Transverse colon (tissue), 4 donors: ENCODE results near the gene HCFC1R1. TPM values are rescaled to one million over a fixed set of nuclear protein-coding genes. Genes with fewer than 3 reads are reported as not detected.
A peak's percentile ranks its signal among the peaks of the same experiment; 100 is the strongest.

Source experiments
- DNase-seq: peaks from one replicate; pipeline ENCODE4 v3.0.0-alpha.2; 2019
- H3K27ac ChIP-seq, 4 donors: fragments of 200-600 bp; sonication (generic); 2 replicates each; pipeline ENCODE4 v1.5.1; 2016 to 2018; ENCODE audit warnings: inconsistent platforms in 4 of 4
- H3K27me3 ChIP-seq: fragments of 200-600 bp; sonication (generic); 2 replicates; pipeline ENCODE4 v1.5.1; 2017; ENCODE audit warnings: inconsistent platforms
- H3K36me3 ChIP-seq, 4 donors: fragments of 200-600 bp; sonication (generic); 2 replicates each; pipeline ENCODE4 v1.5.1; 2017 to 2019; ENCODE audit warnings: inconsistent platforms in 4 of 4
- H3K4me1 ChIP-seq, 4 donors: fragments of 200-600 bp; sonication (generic); 2 replicates each; pipeline ENCODE4 v1.5.1; 2017 to 2020; ENCODE audit warnings: inconsistent platforms in 4 of 4
- H3K4me3 ChIP-seq, 4 donors: fragments of 200-600 bp; sonication (generic); 1 replicate in 1 of 4; 2 replicates in 3 of 4; pipeline versions ENCODE4 v1.5.1 to v1.6.1; 2017 to 2019; ENCODE audit warnings: inconsistent platforms in 4 of 4
- H3K9me3 ChIP-seq, 2 donors: fragments of 200-600 bp; sonication (generic); 2 replicates each; pipeline ENCODE4 v1.5.1; 2017 to 2019; ENCODE audit warnings: inconsistent platforms in 2 of 2
- CTCF ChIP-seq, 5 experiments: fragments of 200-600 bp in 3 of 5; fragments of 450-650 bp in 2 of 5; sonication (generic) in 3 of 5; IDR thresholded peaks; 1 replicate in 2 of 5; 2 replicates in 3 of 5; pipeline ENCODE4 v1.5.1; 2016 to 2017; ENCODE audit warnings: antibody characterized with exemption in 5 of 5, inconsistent platforms in 3 of 5, mild to moderate bottlenecking in 2 of 5, moderate library complexity in 1 of 5
- EP300 ChIP-seq: sonication (generic); formaldehyde crosslinking; IDR thresholded peaks from one replicate; pipeline ENCODE4 v1.6.1; 2017; ENCODE audit warnings: antibody characterized with exemption, low read depth
- POLR2A ChIP-seq: fragments of 450-650 bp; IDR thresholded peaks from one replicate; pipeline ENCODE4 v1.6.1; 2016; ENCODE audit warnings: antibody characterized with exemption, mild to moderate bottlenecking, moderate library complexity
- POLR2AphosphoS5 ChIP-seq, 3 donors: sonication (generic); formaldehyde crosslinking; IDR thresholded peaks; one replicate each; pipeline ENCODE4 v1.6.1; 2016; ENCODE audit warnings: antibody characterized with exemption in 3 of 3
- WGBS, 2 donors: methylation state at CpG; one replicate each; pipeline ENCODE4 v1.1.5; 2018; ENCODE audit warnings: low coverage in 1 of 2; 5-methylcytosine and 5-hydroxymethylcytosine counted together
- in situ Hi-C, 4 donors: fragments of 200-750 bp; cut with MboI; loops; one replicate each; pipeline versions ENCODE4 v1.15.0 to v1.15.1; 2017; ENCODE audit warnings: low sequenced_read_pairs in 3 of 4, low pct_ligation_motif_present in 1 of 4, low pct_unique_long_range_greater_than_20kb in 1 of 4
- intact Hi-C: fragments of 100-400 bp; cut with DNase I; formaldehyde crosslinking; loops from one replicate; pipeline ENCODE4 v1.15.1; 2023; ENCODE audit warnings: low total_unique reads
- total RNA-seq, 4 donors: library from RNA; depleted of rRNA; stranded (reverse); fragments of >200 nt; gene quantifications; one replicate each; pipeline ENCODE4 v1.1.0, GENCODE V29; 2016

Gene HCFC1R1
- total RNA-seq, 4 donors from 2014 or later, result 4.4 to 35.4 (median 17.5) TPM

GRCh38 chr16:3019594-3020246 is 4.0 kb downstream of the HCFC1R1 start:
- peaks cover 21% of the 10 kb centered on the region for H3K27me3 ChIP-seq
- in situ Hi-C loops, result no loop called here
- H3K9me3 ChIP-seq, result no peaks in the 10 kb centered on the region
- H3K4me1 ChIP-seq, result peaks cover 24 to 52% (median 43%) of the 10 kb centered on the region in 4 donors
- peak overlapping the region; percentile 2 to 66 (median 52) for H3K4me3 ChIP-seq
- 36% methylated on average over 37 of the region's 40 CpGs; no CpG with 5 or more reads in 1 of the 2 donors for WGBS, 2 donors
- no peaks in the 10 kb centered on the region for H3K36me3 ChIP-seq
- no peak for DNase-seq
- TF ChIP-seq CTCF (IDR thresholded peaks at IDR 0.05) (no peak), POLR2A (no peak), POLR2AphosphoS5 (IDR thresholded peaks at IDR 0.05) (no peak), EP300 (no peak)
- peak overlapping the region; percentile 92 to 94 (median 93) for H3K27ac ChIP-seq
- intact Hi-C loops, result no loop called here

GRCh38 chr16:3017794-3018506 is 5.8 kb downstream of the HCFC1R1 start, which contains the start of gene CLDN6:
CLDN6 (minus strand) TSS chr16:3018183; CDS start chr16:3016021, 2,162 bp downstream.
- intact Hi-C loops, result no loop called here
- DNase-seq, result peak; percentile 32
- WGBS, 2 donors, result 20% methylated on average over 32 of the region's 52 CpGs; no CpG with 5 or more reads in 1 of the 2 donors
- no peak within 1 kb of the TSS for H3K27ac ChIP-seq
- H3K4me3 ChIP-seq, result no peak within 1 kb of the TSS
- TF ChIP-seq POLR2A (no peak), EP300 (no peak), POLR2AphosphoS5 (IDR thresholded peaks at IDR 0.05) (no peak), CTCF (IDR thresholded peaks at IDR 0.05) (no peak)
- H3K4me1 ChIP-seq, result peaks cover 20 to 38% (median 32%) of the 10 kb centered on the region in 4 donors
- no peaks in the 10 kb centered on the region for H3K9me3 ChIP-seq
- H3K36me3 ChIP-seq, result no peaks in the 10 kb centered on the region
- in situ Hi-C loops, result no loop called here
- peaks cover 32% of the 10 kb centered on the region for H3K27me3 ChIP-seq

DNA sequence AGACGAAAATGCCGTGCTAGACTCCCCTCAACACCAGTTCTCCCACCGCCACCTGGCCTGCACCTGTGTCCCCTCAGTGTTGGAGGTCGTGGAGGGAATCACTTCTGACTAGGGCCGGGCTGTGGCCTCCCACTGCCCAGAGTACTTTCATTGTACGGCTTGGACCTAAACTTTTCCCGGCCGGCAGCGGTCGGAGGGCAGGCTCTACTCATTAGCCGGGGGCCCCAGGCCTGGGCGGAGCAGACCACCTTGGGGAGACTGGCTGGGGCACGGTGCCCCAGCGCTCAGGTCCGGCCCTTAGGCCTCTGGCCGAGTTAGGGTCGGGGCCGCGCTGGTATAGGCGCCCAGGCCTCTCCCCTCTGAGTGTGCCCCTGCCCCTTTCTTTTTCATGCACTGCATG is 6.4 kb downstream of the HCFC1R1 start:
- no peaks in the 10 kb centered on the region for H3K36me3 ChIP-seq
- intact Hi-C loops (no loop called here), in situ Hi-C loops (no loop called here)
- H3K4me1 ChIP-seq, result peaks cover 14 to 37% (median 26%) of the 10 kb centered on the region in 4 donors
- no peak overlapping the region for H3K4me3 ChIP-seq
- WGBS, 2 donors, result 70% methylated on average over 19 of the region's 20 CpGs; no CpG with 5 or more reads in 1 of the 2 donors
- peaks cover 39% of the 10 kb centered on the region for H3K27me3 ChIP-seq
- TF ChIP-seq POLR2AphosphoS5 (IDR thresholded peaks at IDR 0.05), result no peak
- no peak for TF ChIP-seq POLR2A
- TF ChIP-seq EP300, result no peak
- no peak for TF ChIP-seq CTCF (IDR thresholded peaks at IDR 0.05)
- no peak overlapping the region for H3K27ac ChIP-seq
- DNase-seq, result no peak
- H3K9me3 ChIP-seq, result no peaks in the 10 kb centered on the region

DNA sequence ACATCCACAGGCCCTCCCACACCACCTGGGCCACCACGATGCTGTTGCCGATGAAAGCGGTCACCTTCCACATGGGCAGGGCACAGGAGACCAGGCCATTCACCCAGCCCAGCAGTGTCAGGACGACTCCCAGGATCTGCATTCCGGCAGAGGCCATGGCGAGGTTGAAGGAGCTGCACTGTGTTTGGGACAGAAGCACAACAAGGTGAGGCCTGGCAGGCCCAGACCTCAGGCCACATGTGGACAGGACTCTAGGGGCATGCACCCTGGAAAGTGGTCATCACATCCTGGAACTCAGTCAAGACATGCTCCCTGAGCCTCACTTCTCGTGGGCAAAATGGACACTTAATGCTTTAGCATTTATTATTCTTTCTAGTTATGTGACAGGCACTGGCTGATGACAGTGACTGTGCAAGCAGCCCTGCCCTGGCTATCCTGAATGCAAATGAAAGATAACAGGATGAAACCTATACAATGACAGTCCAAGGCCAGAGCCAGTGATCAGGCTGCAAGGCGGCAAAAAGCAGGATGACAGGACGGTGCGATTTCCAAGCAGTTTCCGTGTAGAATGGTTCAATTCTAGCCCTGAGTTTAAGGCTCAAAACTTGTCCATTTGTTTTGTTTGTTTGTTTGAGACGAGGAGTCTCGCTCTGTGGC is 7.7 kb downstream of the HCFC1R1 start:
- no peaks in the 10 kb centered on the region for H3K9me3 ChIP-seq
- no peak for DNase-seq
- intact Hi-C loops, result no loop called here
- WGBS, 2 donors, result 81 to 100% methylated on average over 3 to 12 of the region's 13 CpGs
- in situ Hi-C loops, result no loop called here
- H3K4me3 ChIP-seq, result no peak overlapping the region
- H3K27me3 ChIP-seq, result peaks cover 47% of the 10 kb centered on the region
- H3K4me1 ChIP-seq, result peaks cover 3 to 28% (median 13%) of the 10 kb centered on the region in 4 donors
- TF ChIP-seq CTCF (IDR thresholded peaks at IDR 0.05) (no peak), POLR2AphosphoS5 (IDR thresholded peaks at IDR 0.05) (no peak), POLR2A (no peak), EP300 (no peak)
- H3K27ac ChIP-seq, result no peak overlapping the region
- H3K36me3 ChIP-seq, result no peaks in the 10 kb centered on the region
